VCaP (cell line): ENCODE data around the gene BEST4.
A peak's percentile ranks its signal among the peaks of the same experiment; 100 is the strongest.
"Not testable (repeated sequence)": the region's sequence is repeated elsewhere in the genome, so short reads cannot be mapped to it uniquely, and the experiment has no call there.

Experiments used
- H3K27ac ChIP-seq: fragments of 450-650 bp; 2 replicates; pipeline ENCODE4 v1.5.1; 2017
- TF ChIP-seq, protein P1 (sequence below): fragments of 450-650 bp; conservative IDR thresholded peaks from 2 replicates; pipeline ENCODE4 v1.5.1; 2017; ENCODE audit warnings: mild to moderate bottlenecking, moderate library complexity

BEST4 gene

DNA sequence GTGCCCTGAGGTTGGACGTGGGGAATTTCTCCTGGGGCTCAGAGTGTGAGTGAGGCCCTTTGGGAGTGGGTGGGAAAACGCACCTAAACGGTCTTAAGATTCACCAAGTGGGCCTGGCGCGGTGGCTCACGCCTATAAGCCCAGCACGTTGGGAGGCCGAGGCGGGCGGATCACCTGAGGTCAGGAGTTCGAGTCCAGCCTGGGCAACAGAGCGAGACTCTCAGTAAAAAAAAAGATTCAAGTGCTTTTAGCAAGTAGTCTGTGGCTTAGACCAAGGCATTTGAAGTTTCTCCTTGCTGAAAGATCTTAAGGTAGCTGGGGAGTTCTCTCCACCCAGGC is 11.3 kb downstream of the BEST4 start:
- H3K27ac ChIP-seq: peak overlapping the region; percentile 90
- TF ChIP-seq, protein P1, sequence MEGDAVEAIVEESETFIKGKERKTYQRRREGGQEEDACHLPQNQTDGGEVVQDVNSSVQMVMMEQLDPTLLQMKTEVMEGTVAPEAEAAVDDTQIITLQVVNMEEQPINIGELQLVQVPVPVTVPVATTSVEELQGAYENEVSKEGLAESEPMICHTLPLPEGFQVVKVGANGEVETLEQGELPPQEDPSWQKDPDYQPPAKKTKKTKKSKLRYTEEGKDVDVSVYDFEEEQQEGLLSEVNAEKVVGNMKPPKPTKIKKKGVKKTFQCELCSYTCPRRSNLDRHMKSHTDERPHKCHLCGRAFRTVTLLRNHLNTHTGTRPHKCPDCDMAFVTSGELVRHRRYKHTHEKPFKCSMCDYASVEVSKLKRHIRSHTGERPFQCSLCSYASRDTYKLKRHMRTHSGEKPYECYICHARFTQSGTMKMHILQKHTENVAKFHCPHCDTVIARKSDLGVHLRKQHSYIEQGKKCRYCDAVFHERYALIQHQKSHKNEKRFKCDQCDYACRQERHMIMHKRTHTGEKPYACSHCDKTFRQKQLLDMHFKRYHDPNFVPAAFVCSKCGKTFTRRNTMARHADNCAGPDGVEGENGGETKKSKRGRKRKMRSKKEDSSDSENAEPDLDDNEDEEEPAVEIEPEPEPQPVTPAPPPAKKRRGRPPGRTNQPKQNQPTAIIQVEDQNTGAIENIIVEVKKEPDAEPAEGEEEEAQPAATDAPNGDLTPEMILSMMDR: no peak

GRCh38 chr1:44775930-44776729 is 11.8 kb downstream of the BEST4 start:
- H3K27ac ChIP-seq: peak overlapping the region; percentile 90
- TF ChIP-seq, protein P1: no peak

GRCh38 chr1:44775078-44775929 is 12.7 kb downstream of the BEST4 start, which contains the start of gene RPS8:
Gene RPS8 (plus strand): TSS chr1:44775540. CDS start chr1:44775597, 57 bp downstream.
- TF ChIP-seq, protein P1: no peak
- peak within 1 kb of the TSS; percentile 90 for H3K27ac ChIP-seq

DNA sequence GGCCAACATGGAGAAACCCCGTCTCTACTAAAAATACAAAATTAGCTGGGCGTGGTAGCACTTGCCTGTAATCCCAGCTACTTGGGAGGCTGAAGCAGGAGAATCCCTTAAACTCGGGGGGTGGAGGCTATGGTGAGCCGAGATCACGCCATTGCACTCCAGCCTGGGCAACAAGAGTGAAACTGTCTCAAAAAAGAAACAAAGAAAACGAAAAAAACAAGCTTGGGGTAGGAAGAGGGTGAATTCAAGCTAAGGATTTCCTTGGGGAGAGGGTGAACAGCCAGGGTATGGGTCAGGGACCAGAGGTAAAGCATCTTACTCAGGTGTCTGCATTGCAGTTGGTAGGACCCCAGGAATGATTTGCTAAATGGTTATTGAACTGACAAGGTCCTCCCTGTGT is 21.5 kb downstream of the BEST4 start:
- not testable (repeated sequence) for H3K27ac ChIP-seq

- TF ChIP-seq, protein P1: no peak
- no peak overlapping the region for H3K27ac ChIP-seq
These were observed 27.1 kb downstream of the BEST4 start for GRCh38 chr1:44760876-44761275.

- H3K27ac ChIP-seq: no peak overlapping the region
- TF ChIP-seq, protein P1: no peak
These were observed 28.9 kb downstream of the BEST4 start for GRCh38 chr1:44759077-44759476.

DNA sequence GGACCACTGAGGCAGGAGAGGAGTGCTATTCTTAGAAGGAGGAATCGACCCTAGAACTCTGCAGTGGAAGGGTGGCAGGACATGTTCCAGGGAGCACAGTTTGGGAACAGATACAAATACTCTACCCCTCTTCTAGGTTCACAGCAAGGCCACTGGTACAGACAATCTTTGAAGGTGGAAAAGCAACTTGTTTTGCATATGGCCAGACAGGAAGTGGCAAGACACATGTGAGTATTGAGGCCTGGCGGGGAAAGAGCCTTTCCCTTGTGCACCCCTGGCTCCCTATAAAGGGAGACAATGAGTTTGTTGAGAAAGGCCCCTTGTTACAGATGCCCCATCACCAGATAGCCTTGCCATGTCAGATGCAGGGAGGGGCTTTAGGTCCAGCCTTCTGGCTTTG is 30.6 kb downstream of the BEST4 start:
- no peak overlapping the region for H3K27ac ChIP-seq
- TF ChIP-seq, protein P1: no peak
